Neural progenitor cell (in vitro differentiated cells): ENCODE results near the gene MYL3. TPM values are rescaled to one million over a fixed set of nuclear protein-coding genes. Genes with fewer than 3 reads are reported as not detected.
A peak's percentile ranks its signal among the peaks of the same experiment; 100 is the strongest.

Source experiments
- DNase-seq: peaks from one replicate; pipeline ENCODE4 v3.0.0-alpha.2; 2016; ENCODE audit warnings: low spot score
- H2AFZ ChIP-seq: fragments of 200-600 bp; sonication (generic); replicated peaks from 2 replicates; pipeline ENCODE4 v1.6.1; 2016; ENCODE audit warnings: antibody characterized with exemption
- H3F3A ChIP-seq: fragments of 200-600 bp; sonication (generic); 2 replicates; pipeline ENCODE4 v1.6.1; 2016; ENCODE audit warnings: antibody characterized with exemption, low read depth
- H3K27ac ChIP-seq: fragments of 200-600 bp; sonication (generic); 2 replicates; pipeline ENCODE4 v1.5.1; 2016; ENCODE audit warnings: mild to moderate bottlenecking
- H3K27me3 ChIP-seq: fragments of 200-600 bp; sonication (generic); 2 replicates; pipeline ENCODE4 v1.6.1; 2016; ENCODE audit warnings: mild to moderate bottlenecking, moderate library complexity
- H3K36me3 ChIP-seq: fragments of 200-600 bp; sonication (generic); 2 replicates; pipeline ENCODE4 v1.5.1; 2016
- H3K4me1 ChIP-seq: fragments of 200-600 bp; sonication (generic); 2 replicates; pipeline ENCODE4 v1.6.1; 2016; ENCODE audit warnings: mixed run types
- H3K4me2 ChIP-seq: fragments of 200-600 bp; sonication (generic); 2 replicates; pipeline ENCODE4 v1.6.1; 2016
- H3K4me3 ChIP-seq: fragments of 200-600 bp; sonication (generic); 2 replicates; pipeline ENCODE4 v1.5.1; 2016
- H3K79me2 ChIP-seq: fragments of 200-600 bp; sonication (generic); 2 replicates; pipeline ENCODE4 v1.6.1; 2016; ENCODE audit warnings: low read depth
- H3K9ac ChIP-seq: fragments of 200-600 bp; sonication (generic); 2 replicates; pipeline ENCODE4 v1.6.1; 2016
- H3K9me3 ChIP-seq: fragments of 200-600 bp; sonication (generic); 2 replicates; pipeline ENCODE4 v1.5.1; 2016; ENCODE audit warnings: low read depth
- H4K20me1 ChIP-seq: fragments of 200-600 bp; sonication (generic); 2 replicates; pipeline ENCODE4 v1.6.1; 2016; ENCODE audit warnings: low read depth
- H3K27ac Mint-ChIP-seq: 3 replicates; pipeline ENCODE4 v1.8.0; 2021; ENCODE audit warnings: mixed read lengths
- H3K27me3 Mint-ChIP-seq: 2 replicates; pipeline ENCODE4 v1.8.0; 2022; ENCODE audit warnings: low read depth, mild to moderate bottlenecking, inconsistent platforms, moderate library complexity, mixed read lengths; ENCODE audit not compliant: insufficient read depth
- H3K36me3 Mint-ChIP-seq: 3 replicates; pipeline ENCODE4 v1.8.0; 2021; ENCODE audit warnings: mixed read lengths
- H3K4me1 Mint-ChIP-seq: 3 replicates; pipeline ENCODE4 v1.8.0; 2021; ENCODE audit warnings: mixed read lengths
- H3K4me3 Mint-ChIP-seq: 3 replicates; pipeline ENCODE4 v1.8.0; 2021; ENCODE audit warnings: mild to moderate bottlenecking, moderate library complexity, mixed read lengths
- H3K9me3 Mint-ChIP-seq: 3 replicates; pipeline ENCODE4 v1.8.0; 2020; ENCODE audit warnings: mixed read lengths
- EZH2 ChIP-seq: fragments of 200-600 bp; sonication (generic); IDR thresholded peaks from 2 replicates; pipeline ENCODE4 v1.6.1; 2017; ENCODE audit warnings: antibody characterized with exemption, mild to moderate bottlenecking, moderate library complexity
- EZH2phosphoT487 ChIP-seq: fragments of 200-600 bp; sonication (generic); IDR thresholded peaks from 2 replicates; pipeline ENCODE4 v1.6.1; 2017; ENCODE audit warnings: antibody characterized with exemption
- total RNA-seq: library from RNA; depleted of rRNA; stranded (reverse); fragments of >200 nt; gene quantifications from 2 replicates; pipeline ENCODE4 v1.2.3, GENCODE V29; 2015; ENCODE audit warnings: low replicate concordance
- TF ChIP-seq, protein P1 (sequence below): fragments of 200-600 bp; sonication (generic); IDR thresholded peaks from 2 replicates; pipeline ENCODE4 v1.5.1; 2017; ENCODE audit warnings: antibody characterized with exemption, mild to moderate bottlenecking

Gene MYL3
- total RNA-seq, 1 donor from 2014 or later: not detected

DNA sequence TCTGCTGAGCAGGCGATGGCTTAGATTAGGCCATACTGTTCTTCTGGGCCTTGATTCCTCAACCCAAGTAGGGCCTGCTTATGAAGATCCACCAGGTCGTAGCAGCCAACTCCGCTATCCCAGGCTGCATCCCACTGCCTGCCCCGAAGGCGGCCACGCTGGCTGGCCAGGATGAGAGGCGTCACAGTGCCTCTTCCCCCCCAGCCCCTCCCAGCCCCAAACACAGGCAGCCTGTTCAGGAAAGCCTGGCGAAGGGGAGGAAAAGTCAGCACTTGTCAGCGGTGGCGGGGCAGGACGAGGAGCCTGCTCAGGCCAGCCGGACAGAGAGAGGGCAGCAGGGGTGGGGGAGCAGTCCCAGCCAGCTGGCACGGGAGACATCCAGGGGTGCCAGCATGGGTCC lies 25.5 kb upstream of the MYL3 start:
- Histone ChIP-seq H3K4me3 (no peak overlapping the region), H3K9me3 (no peaks in the 10 kb centered on the region), H3K27ac (no peak overlapping the region), H3K79me2 (no peaks in the 10 kb centered on the region), H3K4me2 (no peak overlapping the region), H3F3A (no peaks in the 10 kb centered on the region), H3K4me1 (no peaks in the 10 kb centered on the region), H4K20me1 (peaks cover 13% of the 10 kb centered on the region), H3K9ac (no peak overlapping the region), H2AFZ (no peak overlapping the region), H3K27me3 (peaks cover 98% of the 10 kb centered on the region), H3K36me3 (no peaks in the 10 kb centered on the region)
- Mint-ChIP-seq H3K36me3 (no peaks in the 10 kb centered on the region), H3K9me3 (no peaks in the 10 kb centered on the region), H3K4me1 (peaks cover 33% of the 10 kb centered on the region), H3K27me3 (peaks cover 34% of the 10 kb centered on the region), H3K4me3 (no peak overlapping the region), H3K27ac (no peak overlapping the region)
- no peak for DNase-seq
- no peak for TF ChIP-seq EZH2
- TF ChIP-seq, protein P1, sequence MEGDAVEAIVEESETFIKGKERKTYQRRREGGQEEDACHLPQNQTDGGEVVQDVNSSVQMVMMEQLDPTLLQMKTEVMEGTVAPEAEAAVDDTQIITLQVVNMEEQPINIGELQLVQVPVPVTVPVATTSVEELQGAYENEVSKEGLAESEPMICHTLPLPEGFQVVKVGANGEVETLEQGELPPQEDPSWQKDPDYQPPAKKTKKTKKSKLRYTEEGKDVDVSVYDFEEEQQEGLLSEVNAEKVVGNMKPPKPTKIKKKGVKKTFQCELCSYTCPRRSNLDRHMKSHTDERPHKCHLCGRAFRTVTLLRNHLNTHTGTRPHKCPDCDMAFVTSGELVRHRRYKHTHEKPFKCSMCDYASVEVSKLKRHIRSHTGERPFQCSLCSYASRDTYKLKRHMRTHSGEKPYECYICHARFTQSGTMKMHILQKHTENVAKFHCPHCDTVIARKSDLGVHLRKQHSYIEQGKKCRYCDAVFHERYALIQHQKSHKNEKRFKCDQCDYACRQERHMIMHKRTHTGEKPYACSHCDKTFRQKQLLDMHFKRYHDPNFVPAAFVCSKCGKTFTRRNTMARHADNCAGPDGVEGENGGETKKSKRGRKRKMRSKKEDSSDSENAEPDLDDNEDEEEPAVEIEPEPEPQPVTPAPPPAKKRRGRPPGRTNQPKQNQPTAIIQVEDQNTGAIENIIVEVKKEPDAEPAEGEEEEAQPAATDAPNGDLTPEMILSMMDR: no peak
- no peak for TF ChIP-seq EZH2phosphoT487

DNA sequence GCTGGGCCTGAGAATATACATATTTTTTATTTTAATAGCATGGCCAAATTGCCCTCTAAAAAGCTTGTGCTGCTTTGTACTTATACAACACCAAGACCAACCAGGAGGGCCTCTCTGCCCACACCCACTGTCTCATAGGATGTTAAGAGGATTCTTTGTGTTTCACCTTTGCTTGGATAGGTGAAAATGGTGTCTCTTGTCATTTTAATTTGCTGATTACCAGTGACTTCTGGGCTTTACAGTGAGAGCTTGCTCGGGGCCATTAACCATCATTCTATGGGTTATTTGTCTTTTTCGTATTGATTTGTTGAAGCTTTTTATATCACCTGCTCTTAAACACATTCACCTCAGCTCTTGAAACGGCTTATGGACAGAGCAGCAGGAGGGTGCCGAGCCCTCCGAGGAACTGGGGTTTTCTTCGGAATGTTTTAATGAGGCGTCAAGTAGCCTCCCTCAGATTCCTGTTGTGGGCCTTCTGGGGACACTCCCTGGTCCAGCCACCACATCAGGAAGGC lies 24.8 kb upstream of the MYL3 start:
- H3K27ac ChIP-seq: no peak overlapping the region
- H4K20me1 ChIP-seq: peaks cover 16% of the 10 kb centered on the region
- Mint-ChIP-seq H3K4me1 (peaks cover 34% of the 10 kb centered on the region), H3K9me3 (no peaks in the 10 kb centered on the region), H3K27ac (no peak overlapping the region), H3K36me3 (no peaks in the 10 kb centered on the region), H3K4me3 (no peak overlapping the region), H3K27me3 (peaks cover 35% of the 10 kb centered on the region)
- no peaks in the 10 kb centered on the region for H3K36me3 ChIP-seq
- H3F3A ChIP-seq: no peaks in the 10 kb centered on the region
- no peak overlapping the region for H3K4me2 ChIP-seq
- TF ChIP-seq, protein P1: no peak
- no peak for TF ChIP-seq EZH2
- no peak for TF ChIP-seq EZH2phosphoT487
- H3K9me3 ChIP-seq: no peaks in the 10 kb centered on the region
- H2AFZ ChIP-seq: no peak overlapping the region
- H3K27me3 ChIP-seq: peaks cover 98% of the 10 kb centered on the region
- peak; percentile 28 for DNase-seq
- no peak overlapping the region for H3K4me3 ChIP-seq
- H3K4me1 ChIP-seq: no peaks in the 10 kb centered on the region
- H3K9ac ChIP-seq: no peak overlapping the region
- no peaks in the 10 kb centered on the region for H3K79me2 ChIP-seq

DNA sequence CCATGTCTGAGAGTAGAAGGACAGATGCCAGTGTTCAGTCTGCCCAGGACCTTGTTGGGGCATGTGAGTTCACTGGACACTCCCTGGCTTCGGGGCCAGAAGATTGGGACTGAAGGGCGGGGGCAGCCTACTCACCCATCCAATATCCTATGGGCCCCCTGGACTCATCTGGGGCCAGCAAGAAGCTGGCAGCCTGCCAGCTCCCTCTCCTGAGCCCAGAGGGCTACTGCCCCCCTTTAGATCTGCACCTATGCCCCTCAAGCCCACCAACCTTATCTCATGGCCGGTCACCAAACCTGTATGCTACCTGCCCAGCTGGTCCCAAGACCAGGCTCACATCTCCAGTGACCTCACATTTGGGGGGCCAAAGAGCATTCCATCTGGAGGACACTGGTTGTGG lies 22.4 kb upstream of the MYL3 start:
- peaks cover 18% of the 10 kb centered on the region for H3K4me1 Mint-ChIP-seq
- Histone ChIP-seq H3K27me3 (peaks cover 100% of the 10 kb centered on the region), H3K4me2 (no peak overlapping the region), H2AFZ (no peak overlapping the region), H3K9me3 (no peaks in the 10 kb centered on the region), H3K36me3 (no peaks in the 10 kb centered on the region), H3K4me3 (no peak overlapping the region), H3F3A (peaks cover 15% of the 10 kb centered on the region), H3K9ac (no peak overlapping the region), H3K79me2 (no peaks in the 10 kb centered on the region), H3K4me1 (peaks cover 7% of the 10 kb centered on the region), H3K27ac (no peak overlapping the region), H4K20me1 (peaks cover 27% of the 10 kb centered on the region)
- no peak overlapping the region for H3K4me3 Mint-ChIP-seq
- no peak overlapping the region for H3K27ac Mint-ChIP-seq
- H3K27me3 Mint-ChIP-seq: peaks cover 37% of the 10 kb centered on the region
- TF ChIP-seq, protein P1: no peak
- TF ChIP-seq EZH2 (no peak), EZH2phosphoT487 (no peak)
- no peaks in the 10 kb centered on the region for H3K9me3 Mint-ChIP-seq
- H3K36me3 Mint-ChIP-seq: no peaks in the 10 kb centered on the region
- no peak for DNase-seq
